Caco-2 (cell line): ENCODE measurements around the gene ANKRD40. TPM values are rescaled to one million over a fixed set of nuclear protein-coding genes. Genes with fewer than 3 reads are reported as not detected.
A peak's percentile ranks its signal among the peaks of the same experiment; 100 is the strongest.

ENCODE experiments used
- BruUV-seq: library from RNA; stranded (reverse); fragments of 400-500 nt; replicated peaks from 2 replicates; lab custom pipeline; 2021; lab: Mats Ljungman, UMichigan
- CTCF ChIA-PET: fragments of 300-600 bp; sonication (Branson Sonifier 250); formaldehyde crosslinking; loops from one replicate; lab custom pipeline; 2022; ENCODE audit warnings: antibody characterized with exemption; lab: Charles Lee
- POLR2A ChIA-PET: fragments of 300-600 bp; sonication (Branson Sonifier 250); formaldehyde crosslinking; loops from one replicate; lab custom pipeline; 2022; ENCODE audit warnings: antibody characterized with exemption; lab: Charles Lee
- DNase-seq, 2 experiments: peaks; one replicate each; pipeline versions ENCODE4 v3.0.0 to v3.0.0-alpha.2; 2020 to 2022
- H3K27me3 ChIP-seq: replicated peaks from 2 replicates; pipeline ENCODE4 v1.6.0; 2011; ENCODE audit warnings: low read length; ENCODE audit not compliant: control insufficient read depth, insufficient read depth
- H3K36me3 ChIP-seq: 2 replicates; pipeline ENCODE4 v1.5.1; 2011; ENCODE audit warnings: low read length; ENCODE audit not compliant: control insufficient read depth, insufficient read depth
- H3K4me1 ChIP-seq: fragments of 250-450 bp; sonication (Bioruptor Pico); 2 replicates; pipeline ENCODE4 v1.5.1; 2020; ENCODE audit warnings: mild to moderate bottlenecking
- H3K4me3 ChIP-seq: 2 replicates; pipeline ENCODE4 v1.5.1; 2011; ENCODE audit warnings: low read depth, mild to moderate bottlenecking, control low read depth, low read length
- H3K9me3 ChIP-seq: fragments of 250-450 bp; sonication (Bioruptor Pico); 2 replicates; pipeline ENCODE4 v1.5.1; 2020; ENCODE audit warnings: mild to moderate bottlenecking, moderate library complexity
- H3K27ac Mint-ChIP-seq: one replicate; pipeline ENCODE4 v1.8.0; 2022; ENCODE audit warnings: mixed read lengths; ENCODE audit not compliant: unreplicated experiment
- H3K27me3 Mint-ChIP-seq: one replicate; pipeline ENCODE4 v1.8.0; 2022; ENCODE audit warnings: mixed read lengths; ENCODE audit not compliant: insufficient read depth, unreplicated experiment
- H3K36me3 Mint-ChIP-seq: one replicate; pipeline ENCODE4 v1.8.0; 2022; ENCODE audit warnings: mild to moderate bottlenecking, mixed read lengths; ENCODE audit not compliant: insufficient read depth, unreplicated experiment
- H3K4me1 Mint-ChIP-seq: one replicate; pipeline ENCODE4 v1.8.0; 2022; ENCODE audit warnings: low read depth, mixed read lengths; ENCODE audit not compliant: unreplicated experiment
- H3K4me3 Mint-ChIP-seq: one replicate; pipeline ENCODE4 v1.8.0; 2022; ENCODE audit warnings: mild to moderate bottlenecking, moderate library complexity, mixed read lengths; ENCODE audit not compliant: unreplicated experiment
- H3K9me3 Mint-ChIP-seq: one replicate; pipeline ENCODE4 v1.8.0; 2022; ENCODE audit warnings: mixed read lengths; ENCODE audit not compliant: unreplicated experiment
- CTCF ChIP-seq, 2 experiments: fragments of 200-600 bp in 1 of 2; IDR thresholded peaks; 1 replicate in 1 of 2; 2 replicates in 1 of 2; pipeline versions ENCODE4 v1.5.1 to v1.8.0; 2011 to 2022; ENCODE audit warnings: antibody characterized with exemption in 1 of 2, control low read depth in 1 of 2, inconsistent platforms in 1 of 2, low read depth in 1 of 2, low read length in 1 of 2, mild to moderate bottlenecking in 1 of 2, moderate library complexity in 1 of 2; ENCODE audit not compliant: insufficient read depth in 1 of 2, severe bottlenecking in 1 of 2, unreplicated experiment in 1 of 2
- intact Hi-C: fragments of 100-400 bp; cut with micrococcal nuclease; formaldehyde crosslinking; loops from one replicate; pipeline ENCODE4 v1.10.0; 2022; ENCODE audit not compliant: unreplicated experiment
- total RNA-seq: library from RNA; stranded (reverse); gene quantifications from 2 replicates; pipeline ENCODE4 v1.2.3, GENCODE V29; 2022

ANKRD40 gene
- total RNA-seq, 1 experiment from 2014 or later: 113 TPM

GRCh38 chr17:50722746-50723145 lies 15.0 kb upstream of the ANKRD40 start:
- CTCF ChIA-PET: no interaction called here
- Mint-ChIP-seq H3K9me3 (no peaks in the 10 kb centered on the region), H3K27ac (peak overlapping the region; percentile 19), H3K4me3 (peak overlapping the region; percentile 97), H3K4me1 (peaks cover 26% of the 10 kb centered on the region), H3K36me3 (peaks cover 82% of the 10 kb centered on the region), H3K27me3 (no peaks in the 10 kb centered on the region)
- H3K27me3 ChIP-seq: no peaks in the 10 kb centered on the region
- H3K4me3 ChIP-seq: no peak overlapping the region
- intact Hi-C loops: no loop called here
- BruUV-seq: no TSS peak
- peaks cover 47% of the 10 kb centered on the region for H3K4me1 ChIP-seq
- H3K36me3 ChIP-seq: peaks cover 1% of the 10 kb centered on the region; the same call in 1 of the 2 replicates
- no peak for DNase-seq
- no peak for TF ChIP-seq CTCF (IDR thresholded peaks at IDR 0.05; ENCODE audit: insufficient read depth in 1 of 2, low read depth in 1 of 2, low read length in 1 of 2, severe bottlenecking in 1 of 2, unreplicated experiment in 1 of 2)
- POLR2A ChIA-PET: no interaction called here
- no peaks in the 10 kb centered on the region for H3K9me3 ChIP-seq

- BruUV-seq: no TSS peak
- Histone ChIP-seq H3K9me3 (no peaks in the 10 kb centered on the region), H3K36me3 (peaks cover 1% of the 10 kb centered on the region; the same call in 1 of the 2 replicates), H3K4me1 (peaks cover 37% of the 10 kb centered on the region), H3K4me3 (peak overlapping the region; percentile 88), H3K27me3 (no peaks in the 10 kb centered on the region)
- Mint-ChIP-seq H3K4me1 (peaks cover 18% of the 10 kb centered on the region), H3K9me3 (no peaks in the 10 kb centered on the region), H3K36me3 (peaks cover 73% of the 10 kb centered on the region), H3K4me3 (peak overlapping the region; percentile 97), H3K27me3 (no peaks in the 10 kb centered on the region), H3K27ac (peak overlapping the region; percentile 100)
- POLR2A ChIA-PET: no interaction called here
- TF ChIP-seq CTCF (IDR thresholded peaks at IDR 0.05; ENCODE audit: insufficient read depth in 1 of 2, low read depth in 1 of 2, low read length in 1 of 2, severe bottlenecking in 1 of 2, unreplicated experiment in 1 of 2): no peak
- CTCF ChIA-PET: interaction anchor here (0.6 to 0.8 kb wide), 3 partner anchors 9 to 95 kb away, joined by 3 read pairs; no protein-coding TSS in a partner anchor
- DNase-seq: no peak
- intact Hi-C loops: loop anchor here (2.0 kb wide), 1 partner anchor 41 kb away; no protein-coding TSS in a partner anchor
These were observed 13.7 kb upstream of the ANKRD40 start for GRCh38 chr17:50721194-50722010.

GRCh38 chr17:50719924-50720794 lies 12.4 kb upstream of the ANKRD40 start:
- Mint-ChIP-seq H3K4me3 (peak overlapping the region; percentile 97), H3K27me3 (no peaks in the 10 kb centered on the region), H3K36me3 (peaks cover 64% of the 10 kb centered on the region), H3K27ac (peak overlapping the region; percentile 100), H3K9me3 (no peaks in the 10 kb centered on the region), H3K4me1 (peaks cover 18% of the 10 kb centered on the region)
- CTCF ChIA-PET: interaction anchor here (0.6 to 1.1 kb wide), 8 partner anchors 15 to 241 kb away, joined by 3 to 9 read pairs (median 4); no protein-coding TSS in a partner anchor
- BruUV-seq: TSS peak; percentile 48
- no peak for DNase-seq
- peaks cover 24% of the 10 kb centered on the region for H3K4me1 ChIP-seq
- H3K4me3 ChIP-seq: peak overlapping the region; percentile 88
- peaks cover 1% of the 10 kb centered on the region; the same call in 1 of the 2 replicates for H3K36me3 ChIP-seq
- H3K9me3 ChIP-seq: no peaks in the 10 kb centered on the region
- intact Hi-C loops: loop anchor here (1.0 to 2.0 kb wide), 3 partner anchors 12 to 147 kb away; no protein-coding TSS in a partner anchor
- no peaks in the 10 kb centered on the region for H3K27me3 ChIP-seq
- TF ChIP-seq CTCF (IDR thresholded peaks at IDR 0.05; ENCODE audit: insufficient read depth in 1 of 2, low read depth in 1 of 2, low read length in 1 of 2, severe bottlenecking in 1 of 2, unreplicated experiment in 1 of 2): no peak
- POLR2A ChIA-PET: interaction anchor here (0.7 to 1.1 kb wide), 24 partner anchors 8 to 323 kb away, joined by 3 to 20 read pairs (median 5); partner anchors contain the start of genes ANKRD40CL, CACNA1G, LRRC59 and TOB1
